Gastrocnemius medialis (tissue), 4 donors: Measurements from ENCODE around the gene CDC25A. TPM values are rescaled to one million over a fixed set of nuclear protein-coding genes. Genes with fewer than 3 reads are reported as not detected.

ENCODE experiments used
- ATAC-seq, 2 donors: fragments of 150-250 bp; one replicate each; pipeline ENCODE4 v1.9.1; 2016
- DNase-seq, 2 donors: peaks; one replicate each; pipeline ENCODE4 v3.0.0-alpha.2; 2019
- H3K27ac ChIP-seq, 4 donors: fragments of 200-600 bp; sonication (generic); 1 replicate in 1 of 4; 2 replicates in 3 of 4; pipeline ENCODE4 v1.5.1; 2016 to 2018; ENCODE audit warnings: mild to moderate bottlenecking in 2 of 4, moderate library complexity in 1 of 4
- H3K27me3 ChIP-seq, 3 donors: fragments of 200-600 bp; sonication (generic) in 2 of 3; 1 replicate in 1 of 3; 2 replicates in 2 of 3; pipeline versions ENCODE4 v1.5.1 to v1.6.0; 2016 to 2019; ENCODE audit warnings: mild to moderate bottlenecking in 1 of 3, moderate library complexity in 1 of 3
- H3K36me3 ChIP-seq, 2 donors: fragments of 200-600 bp; sonication (generic) in 1 of 2; one replicate each; pipeline ENCODE4 v1.5.1; 2017 to 2018
- H3K4me1 ChIP-seq, 2 donors: fragments of 200-600 bp; sonication (generic) in 1 of 2; one replicate each; pipeline ENCODE4 v1.5.1; 2016 to 2017; ENCODE audit warnings: mild to moderate bottlenecking in 2 of 2
- H3K4me3 ChIP-seq, 4 donors: fragments of 200-600 bp; sonication (generic) in 3 of 4; 1 replicate in 1 of 4; 2 replicates in 3 of 4; pipeline ENCODE4 v1.5.1; 2016 to 2019; ENCODE audit warnings: mild to moderate bottlenecking in 2 of 4
- H3K9me3 ChIP-seq, 3 donors: fragments of 200-600 bp; sonication (generic) in 2 of 3; 1 replicate in 1 of 3; 2 replicates in 2 of 3; pipeline ENCODE4 v1.5.1; 2016 to 2019
- CTCF ChIP-seq, 5 experiments: fragments of 450-650 bp in 3 of 5; fragments of 200-600 bp in 2 of 5; sonication (generic) in 2 of 5; IDR thresholded peaks in 4 of 5; conservative IDR thresholded peaks in 1 of 5; 1 replicate in 4 of 5; 2 replicates in 1 of 5; pipeline ENCODE4 v1.5.1; 2016 to 2019; ENCODE audit warnings: antibody characterized with exemption in 5 of 5, mild to moderate bottlenecking in 3 of 5, moderate library complexity in 3 of 5
- POLR2A ChIP-seq, 2 donors: fragments of 450-650 bp; IDR thresholded peaks; one replicate each; pipeline ENCODE4 v1.6.1; 2017; ENCODE audit warnings: antibody characterized with exemption in 2 of 2, mild to moderate bottlenecking in 2 of 2, moderate library complexity in 2 of 2
- in situ Hi-C, 4 donors: fragments of 200-750 bp; cut with MboI; loops; one replicate each; pipeline versions ENCODE4 v1.15.0 to v1.8.0; 2017; ENCODE audit warnings: low sequenced_read_pairs in 4 of 4
- intact Hi-C: fragments of 100-400 bp; cut with DNase I; formaldehyde crosslinking; loops from one replicate; pipeline ENCODE4 v1.15.1; 2023; ENCODE audit warnings: low total_unique reads
- total RNA-seq, 4 donors: library from RNA; depleted of rRNA; stranded (reverse); fragments of >200 nt; gene quantifications; one replicate each; pipeline versions ENCODE4 v1.1.0 to v1.2.3, GENCODE V29; 2016

The CDC25A gene
- total RNA-seq = 1 to 10 TPM in 1 of 4 donors, under 1 TPM in 1, not detected in 2; 0.73 to 2.3 TPM

GRCh38 chr3:48188266-48189201, at the start of gene CDC25A:
Gene CDC25A (minus strand): TSS chr3:48188417. CDS start chr3:48187947, 470 bp downstream.
- ATAC-seq (peak; percentile 99), DNase-seq (peak; percentile 92 to 97)
- in situ Hi-C loops (no loop called here), intact Hi-C loops (loop anchor here (1.0 to 5.0 kb wide), 2 partner anchors 53 to 1204 kb away; partner anchors contain the start of gene ZNF589)
- H3K27me3 ChIP-seq = no peaks in the 10 kb centered on the region
- H3K27ac ChIP-seq = peak within 1 kb of the TSS; percentile 27 to 54 (median 41)
- H3K36me3 ChIP-seq = no peaks in the 10 kb centered on the region
- H3K4me3 ChIP-seq = peak within 1 kb of the TSS; percentile 55 to 92 (median 70)
- H3K9me3 ChIP-seq = no peaks in the 10 kb centered on the region
- peaks cover 10 to 13% of the 10 kb centered on the region in 2 donors for H3K4me1 ChIP-seq
- no peak for TF ChIP-seq POLR2A (IDR thresholded peaks at IDR 0.05)
- TF ChIP-seq CTCF (IDR thresholded peaks at IDR 0.05 in 4 of 5, conservative IDR thresholded peaks at IDR 0.05 in 1 of 5) = no peak

GRCh38 chr3:48236531-48236930, 48.3 kb upstream of the CDC25A start:
- DNase-seq = peak; percentile 22 to 36
- TF ChIP-seq CTCF (IDR thresholded peaks at IDR 0.05 in 4 of 5, conservative IDR thresholded peaks at IDR 0.05 in 1 of 5) = no peak
- no peak for TF ChIP-seq POLR2A (IDR thresholded peaks at IDR 0.05)
- in situ Hi-C loops (no loop called here), intact Hi-C loops (no loop called here)
- H3K4me3 ChIP-seq = no peak overlapping the region
- H3K27ac ChIP-seq = peak overlapping the region in 3 of 4 donors; percentile 46 to 73 (median 69)
- H3K9me3 ChIP-seq = no peaks in the 10 kb centered on the region
- ATAC-seq = peak; percentile 22 to 50
- peaks cover 13 to 22% of the 10 kb centered on the region in 2 donors for H3K4me1 ChIP-seq
- H3K36me3 ChIP-seq = no peaks in the 10 kb centered on the region
- no peaks in the 10 kb centered on the region for H3K27me3 ChIP-seq

GRCh38 chr3:48233542-48233941, 45.3 kb upstream of the CDC25A start:
- intact Hi-C loops = loop anchor here (5.0 kb wide), 1 partner anchor 204 kb away; no protein-coding TSS in a partner anchor
- no peaks in the 10 kb centered on the region for H3K27me3 ChIP-seq
- TF ChIP-seq POLR2A (IDR thresholded peaks at IDR 0.05) = no peak
- no peak for TF ChIP-seq CTCF (IDR thresholded peaks at IDR 0.05 in 4 of 5, conservative IDR thresholded peaks at IDR 0.05 in 1 of 5)
- no peak for DNase-seq
- no peak overlapping the region for H3K4me3 ChIP-seq
- no peaks in the 10 kb centered on the region for H3K9me3 ChIP-seq
- no peak for ATAC-seq
- H3K36me3 ChIP-seq = no peaks in the 10 kb centered on the region
- H3K27ac ChIP-seq = no peak overlapping the region
- H3K4me1 ChIP-seq = peaks cover 4 to 16% of the 10 kb centered on the region in 2 donors
- in situ Hi-C loops = no loop called here

DNA sequence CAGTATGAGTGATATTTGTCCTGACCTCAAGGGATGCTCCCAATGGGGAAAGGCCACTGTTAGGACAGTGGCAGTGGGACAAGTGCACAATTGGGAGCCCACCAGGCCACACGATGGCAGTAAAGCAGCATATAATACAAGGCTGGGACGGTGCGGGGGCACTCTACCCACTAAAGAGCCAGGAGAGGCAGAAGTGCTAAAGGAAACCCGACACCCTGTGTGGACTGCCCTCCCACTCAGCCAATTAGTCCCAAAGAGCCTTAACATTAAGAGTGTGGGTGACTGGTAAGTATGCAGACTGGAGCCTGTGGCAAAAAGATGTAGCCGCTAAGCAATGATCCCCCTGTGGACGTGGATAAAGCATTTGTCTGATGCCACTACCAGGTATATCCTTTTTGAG, 44.5 kb upstream of the CDC25A start:
- Histone ChIP-seq H3K27ac (peak overlapping the region in 2 of 4 donors; percentile 42 to 43), H3K36me3 (no peaks in the 10 kb centered on the region), H3K4me1 (peaks cover 4 to 16% of the 10 kb centered on the region in 2 donors), H3K27me3 (no peaks in the 10 kb centered on the region), H3K9me3 (no peaks in the 10 kb centered on the region), H3K4me3 (no peak overlapping the region)
- peak; percentile 50 to 65 for ATAC-seq
- intact Hi-C loops = loop anchor here (5.0 kb wide), 1 partner anchor 205 kb away; no protein-coding TSS in a partner anchor
- TF ChIP-seq POLR2A (IDR thresholded peaks at IDR 0.05) = no peak
- TF ChIP-seq CTCF (IDR thresholded peaks at IDR 0.05 in 4 of 5, conservative IDR thresholded peaks at IDR 0.05 in 1 of 5) = peak in 3 of 5 experiments; percentile 40 to 52 (median 46)
- in situ Hi-C loops = no loop called here
- peak; percentile 28 to 58 for DNase-seq
